ENCODE measurements around the gene GAL3ST3.
A peak's percentile ranks its signal among the peaks of the same experiment; 100 is the strongest.

- TF ChIP-seq GATA2 (IDR thresholded peaks at IDR 0.05; ENCODE audit: low read depth, low read length), result peak; percentile 76
- 0 out of 2 replicates have a peak, but pooled peaks have one; percentile 20 for TF ChIP-seq GATA3 (IDR thresholded peaks at IDR 0.05; ENCODE audit: low read depth, low read length)
Measured at GRCh38 chr11:66082946-66083698, 34.2 kb upstream of the GAL3ST3 start.
